ENCODE results near the gene TMEM72.

TMEM72 gene

DNA sequence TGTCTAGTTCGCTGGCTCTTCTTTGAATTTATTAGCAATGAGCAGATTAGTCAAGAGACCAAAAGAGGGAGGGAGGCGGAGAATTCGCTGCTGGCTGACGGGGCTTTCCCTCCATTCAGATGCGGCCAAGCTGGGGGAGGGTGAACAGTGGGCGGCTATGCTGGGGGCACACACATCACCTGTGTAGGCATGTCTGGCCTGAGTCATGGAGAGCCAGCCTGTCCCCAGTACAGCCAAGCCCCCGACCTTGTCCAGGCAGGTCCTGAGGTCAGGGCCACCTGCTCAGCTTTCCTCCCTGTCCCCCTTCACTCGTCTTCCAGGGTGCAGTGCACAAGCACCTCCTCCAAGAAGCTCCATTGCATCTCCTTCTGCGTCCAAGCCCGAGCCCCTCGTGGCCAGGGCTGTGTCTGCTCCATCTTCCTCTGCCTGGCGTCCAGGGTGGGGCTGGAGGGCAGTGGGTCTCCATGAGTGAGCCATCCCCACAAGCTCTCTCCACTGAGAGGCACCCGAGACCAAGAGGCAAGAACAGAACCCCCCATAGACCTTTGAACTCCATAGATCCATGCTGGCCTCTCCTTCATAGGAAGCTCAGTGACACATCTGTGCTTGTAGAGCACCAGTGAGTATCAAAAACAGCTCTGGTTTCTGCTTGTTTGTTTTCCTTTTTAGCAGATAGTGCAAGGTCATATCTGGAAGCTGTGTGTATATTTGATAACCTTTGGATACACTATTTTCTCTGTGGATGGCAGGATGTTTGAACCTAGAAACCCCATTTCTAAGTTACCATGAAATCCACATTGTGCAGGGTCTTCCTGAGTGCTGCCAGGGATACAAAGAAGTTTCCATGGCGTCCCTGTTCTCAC, 69.4 kb downstream of the TMEM72 start:
- no peak for DNase-seq (ENCODE audit: low spot score)

DNA sequence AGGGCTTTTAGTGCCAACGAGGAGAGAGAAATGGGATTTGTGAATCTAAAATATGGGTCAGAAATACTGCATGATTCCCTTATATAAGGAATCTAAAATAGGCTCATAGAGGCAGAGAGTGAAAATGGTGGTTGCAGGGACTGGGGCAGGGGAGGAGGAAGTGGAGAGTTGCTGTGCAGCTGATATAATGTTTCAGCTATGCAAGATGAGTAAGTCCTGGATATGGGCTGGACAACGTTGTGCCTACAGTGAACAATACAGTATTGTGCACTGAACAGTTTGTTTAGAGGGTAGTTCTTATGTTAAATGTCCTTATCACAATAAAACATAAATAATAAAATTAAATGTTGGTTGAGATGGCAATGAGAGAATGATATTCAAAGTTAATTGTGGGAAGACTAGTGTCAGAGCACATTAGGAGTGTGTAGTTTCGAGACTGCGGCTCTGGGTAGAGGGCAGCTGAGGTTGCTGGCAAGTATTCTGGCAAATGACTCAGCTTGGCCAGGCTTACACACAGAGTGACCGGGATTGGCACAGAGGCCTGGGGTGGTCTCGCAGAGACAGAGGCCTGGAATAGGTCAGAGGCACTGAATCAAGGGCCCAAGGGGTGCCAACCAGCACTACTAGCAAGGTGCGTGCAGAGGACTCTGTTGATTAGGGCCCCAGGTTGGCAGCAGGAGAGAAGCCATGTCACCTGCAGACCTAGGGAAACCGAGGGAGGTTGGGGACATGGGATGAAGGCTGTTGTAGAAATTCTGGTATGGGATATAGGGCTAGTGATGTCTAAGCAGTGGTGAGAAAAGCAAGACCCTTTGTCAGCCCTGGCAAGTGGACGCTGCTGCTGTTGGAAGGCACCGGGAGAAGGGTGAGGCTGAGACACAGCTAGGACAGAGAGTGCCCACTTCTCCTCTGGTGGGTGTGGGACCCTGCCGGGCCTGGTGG, 70.3 kb downstream of the TMEM72 start:
- DNase-seq (ENCODE audit: low spot score) = peak; percentile 96

DNA sequence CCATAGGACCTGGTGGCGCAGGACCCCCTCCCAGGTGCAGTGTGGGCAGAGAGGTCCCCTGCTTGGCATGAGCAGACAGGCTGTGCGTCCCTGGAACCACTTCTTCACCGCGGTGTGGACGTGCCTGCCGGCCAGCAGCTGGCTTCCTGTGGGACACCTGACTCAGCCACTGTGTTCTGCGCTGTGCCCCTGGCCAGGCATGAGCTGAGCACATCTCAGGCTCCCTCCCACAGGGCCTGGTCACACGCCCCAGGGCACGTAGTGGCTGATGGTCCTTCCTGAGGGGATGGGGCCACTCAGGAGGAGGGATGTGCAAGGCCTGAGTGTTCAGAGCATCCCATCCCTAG, 71.0 kb downstream of the TMEM72 start:
- DNase-seq (ENCODE audit: low spot score) = no peak

- DNase-seq (ENCODE audit: low spot score) = no peak
Observed at GRCh38 chr10:44982496-44982895, 71.4 kb downstream of the TMEM72 start.

DNA sequence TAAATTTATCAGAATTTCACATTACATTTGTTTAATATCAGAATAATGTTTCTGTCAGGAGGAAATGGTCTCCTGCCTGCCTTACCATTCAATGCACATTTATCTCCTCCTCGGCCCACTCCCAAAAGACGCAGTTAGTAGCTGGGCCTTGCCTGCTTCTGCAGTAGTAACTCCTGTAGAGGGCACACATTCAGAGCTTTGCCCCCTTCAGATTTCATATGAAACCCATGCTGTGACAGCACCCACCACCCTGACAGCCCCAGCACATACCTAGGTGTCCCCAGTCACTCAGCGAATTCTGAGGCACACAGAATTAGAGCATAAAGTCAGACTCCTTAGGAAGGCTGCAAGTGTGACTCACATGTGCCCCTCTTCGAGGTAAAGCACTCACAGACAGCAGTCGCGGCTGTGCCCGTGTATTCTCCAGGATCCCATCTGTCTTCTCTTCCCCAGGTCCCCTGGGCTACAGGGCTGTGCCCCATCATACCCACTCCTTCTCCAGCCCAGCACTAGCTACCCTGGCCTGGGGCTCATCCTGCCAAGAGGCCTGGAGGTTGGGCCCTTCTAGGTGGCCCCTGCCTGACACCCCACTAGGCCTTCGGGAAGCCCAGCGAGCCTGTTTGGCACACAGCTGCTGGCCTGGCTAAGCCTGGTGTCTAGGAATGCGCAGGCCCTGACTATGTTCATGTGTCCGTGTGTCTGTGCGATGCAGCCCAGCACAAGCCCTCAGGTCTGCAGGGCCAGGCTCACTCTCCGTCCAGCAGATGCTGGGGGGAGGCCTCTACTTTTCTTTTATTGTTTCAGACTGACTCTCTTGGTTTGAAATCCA, 72.1 kb downstream of the TMEM72 start:
- no peak for DNase-seq (ENCODE audit: low spot score)

DNA sequence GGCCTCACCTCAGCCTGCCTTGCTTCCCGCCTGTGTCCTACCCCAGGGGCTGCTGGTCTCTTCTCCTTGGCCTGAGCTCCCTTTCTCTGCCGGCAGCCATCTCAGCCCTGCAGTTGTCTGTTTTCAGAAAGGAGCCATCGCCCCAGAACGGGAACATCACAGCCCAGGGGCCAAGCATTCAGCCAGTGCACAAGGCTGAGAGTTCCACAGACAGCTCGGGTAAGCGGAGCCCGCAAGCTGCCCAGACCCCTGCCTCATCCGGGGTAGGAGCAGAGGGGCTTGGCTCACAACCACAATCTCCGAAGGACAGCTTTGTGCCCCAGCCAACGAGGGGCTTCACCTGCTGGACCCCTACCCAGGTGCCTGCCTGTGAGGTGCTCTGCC, 72.8 kb downstream of the TMEM72 start:
- no peak for DNase-seq (ENCODE audit: low spot score)

- DNase-seq (ENCODE audit: low spot score) = no peak
Observed at GRCh38 chr10:44984671-44985101, 73.5 kb downstream of the TMEM72 start.

- DNase-seq (ENCODE audit: low spot score) = no peak
Observed at GRCh38 chr10:44985175-44985681, 74.1 kb downstream of the TMEM72 start.

GRCh38 chr10:44986179-44986578, 75.0 kb downstream of the TMEM72 start:
- no peak for DNase-seq (ENCODE audit: low spot score)
